Epithelial cell of prostate (primary cell): ENCODE results near the gene RAB10.
"Not testable (repeated sequence)": the region's sequence is repeated elsewhere in the genome, so short reads cannot be mapped to it uniquely, and the experiment has no call there.

Experiments used
- DNase-seq: peaks from one replicate; pipeline ENCODE4 v3.0.0-alpha.2; 2011; ENCODE audit warnings: low read depth, low spot score
- H3K27ac ChIP-seq: fragments of 450-650 bp; 2 replicates; pipeline ENCODE4 v1.5.1; 2017; ENCODE audit warnings: mild to moderate bottlenecking

Gene RAB10

GRCh38 chr2:26139269-26140183 lies 105.6 kb downstream of the RAB10 start:
- DNase-seq = no peak
- H3K27ac ChIP-seq = no peak overlapping the region

GRCh38 chr2:26141145-26141769 lies 107.4 kb downstream of the RAB10 start:
- no peak for DNase-seq
- no peak overlapping the region for H3K27ac ChIP-seq

- no peak for DNase-seq
Measured at GRCh38 chr2:26144031-26144430, 110.1 kb downstream of the RAB10 start.

GRCh38 chr2:26144953-26145680 lies 111.2 kb downstream of the RAB10 start:
- no peak overlapping the region for H3K27ac ChIP-seq
- no peak for DNase-seq

More at GRCh38 chr2:26144031-26144430, 110.1 kb downstream of the RAB10 start:
- H3K27ac ChIP-seq = no peak overlapping the region

GRCh38 chr2:26148501-26148900 lies 114.6 kb downstream of the RAB10 start:
- DNase-seq = no peak
- no peak overlapping the region for H3K27ac ChIP-seq

- H3K27ac ChIP-seq = no peak overlapping the region
- DNase-seq = no peak
Measured at GRCh38 chr2:26150243-26150642, 116.4 kb downstream of the RAB10 start.

- DNase-seq = no peak
- H3K27ac ChIP-seq = no peak overlapping the region
Measured at GRCh38 chr2:26157580-26157979, 123.7 kb downstream of the RAB10 start.

- no peak overlapping the region for H3K27ac ChIP-seq
- DNase-seq = no peak
Measured at GRCh38 chr2:26161926-26162325, 128.0 kb downstream of the RAB10 start.

- no peak overlapping the region for H3K27ac ChIP-seq
- no peak for DNase-seq
Measured at GRCh38 chr2:26162963-26163362, 129.1 kb downstream of the RAB10 start.

GRCh38 chr2:26164231-26164630 lies 130.3 kb downstream of the RAB10 start:
- H3K27ac ChIP-seq = no peak overlapping the region
- DNase-seq = no peak

- H3K27ac ChIP-seq = no peak overlapping the region
- DNase-seq = no peak
Measured at GRCh38 chr2:26164641-26165211, 130.8 kb downstream of the RAB10 start.

- H3K27ac ChIP-seq = no peak overlapping the region
- no peak for DNase-seq
Measured at GRCh38 chr2:26165403-26165802, 131.5 kb downstream of the RAB10 start.

GRCh38 chr2:26166541-26166940 lies 132.7 kb downstream of the RAB10 start:
- H3K27ac ChIP-seq, DNase-seq: not testable (repeated sequence)

GRCh38 chr2:26168785-26169184 lies 134.9 kb downstream of the RAB10 start:
- no peak for DNase-seq
- no peak overlapping the region for H3K27ac ChIP-seq

GRCh38 chr2:26169226-26169625 lies 135.3 kb downstream of the RAB10 start:
- H3K27ac ChIP-seq = no peak overlapping the region
- DNase-seq = no peak

- DNase-seq = no peak
Measured at GRCh38 chr2:26169681-26170414, 136.0 kb downstream of the RAB10 start.

GRCh38 chr2:26170795-26171194 lies 136.9 kb downstream of the RAB10 start:
- DNase-seq = no peak
- no peak overlapping the region for H3K27ac ChIP-seq

More at GRCh38 chr2:26169681-26170414, 136.0 kb downstream of the RAB10 start:
- H3K27ac ChIP-seq = no peak overlapping the region

GRCh38 chr2:26172189-26172870 lies 138.4 kb downstream of the RAB10 start:
- no peak for DNase-seq
- no peak overlapping the region for H3K27ac ChIP-seq
